Stimulated activated naive CD8-positive, alpha-beta T cell treated with anti-CD3 and anti-CD28 coated beads, Interleukin-15, amount 100 ng/mL, for 72 hours (primary cell): ENCODE results near the gene TMEM169.

Experiments used
- ATAC-seq: fragments of 150-1000 bp; cut with Tn5 transposase; 2 replicates; pipeline ENCODE4 v1.10.0; 2021; ENCODE audit warnings: mild to moderate bottlenecking, moderate library complexity
- DNase-seq, 2 donors: peaks; one replicate each; pipeline ENCODE4 v3.0.0; 2021 to 2022
- H3K27ac Mint-ChIP-seq, 2 donors: one replicate each; pipeline ENCODE4 v1.8.0; 2022; ENCODE audit warnings: mild to moderate bottlenecking in 2 of 2, mixed read lengths in 2 of 2, moderate library complexity in 2 of 2
- H3K27me3 Mint-ChIP-seq: one replicate; pipeline ENCODE4 v1.8.0; 2022; ENCODE audit warnings: mixed read lengths
- H3K4me1 Mint-ChIP-seq: one replicate; pipeline ENCODE4 v1.8.0; 2022; ENCODE audit warnings: mild to moderate bottlenecking, mixed read lengths
- H3K4me3 Mint-ChIP-seq, 2 donors: one replicate each; pipeline ENCODE4 v1.8.0; 2022; ENCODE audit warnings: mild to moderate bottlenecking in 2 of 2, mixed read lengths in 2 of 2, moderate library complexity in 1 of 2
- H3K9me3 Mint-ChIP-seq, 2 donors: one replicate each; pipeline ENCODE4 v1.8.0; 2022; ENCODE audit warnings: mixed read lengths in 2 of 2

The TMEM169 gene

DNA sequence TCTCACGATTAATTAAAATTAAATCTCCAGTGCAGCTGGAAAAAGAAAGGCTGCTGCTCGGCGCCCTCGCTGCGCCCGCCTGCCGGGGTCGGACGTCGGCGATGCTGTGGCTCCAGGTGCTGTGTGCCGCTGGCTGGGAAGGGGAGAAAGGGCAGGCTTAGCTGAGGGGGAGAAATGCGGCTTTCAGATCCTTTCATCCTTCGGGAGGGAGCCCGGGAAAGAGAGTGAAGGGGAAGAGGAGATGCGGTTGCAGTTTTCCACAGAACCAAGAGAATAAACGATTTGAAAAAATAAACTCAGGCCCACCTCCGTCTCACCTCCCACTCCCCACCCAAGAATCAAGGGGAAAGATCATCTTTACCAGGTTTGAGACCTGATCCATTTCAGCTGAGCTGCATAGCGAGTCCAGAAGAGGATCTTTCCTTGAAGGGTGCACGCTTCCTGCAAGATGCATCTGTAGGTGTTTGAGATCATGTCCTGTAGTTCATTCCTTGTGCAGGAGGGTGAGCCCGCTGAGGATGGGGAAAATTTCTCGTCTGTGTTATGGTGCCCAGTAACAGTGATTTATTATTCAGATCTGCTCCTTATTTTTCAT, 495 bp downstream of the TMEM169 start:
- Mint-ChIP-seq H3K9me3 (no peaks in the 10 kb centered on the region), H3K4me1 (peaks cover 63% of the 10 kb centered on the region), H3K4me3 (peak overlapping the region; percentile 87 to 97), H3K27me3 (no peaks in the 10 kb centered on the region), H3K27ac (peak overlapping the region; percentile 95 to 99)
- ATAC-seq (peak; percentile 29), DNase-seq (peak in 1 of 2 donors; percentile 19)

- Mint-ChIP-seq H3K9me3 (no peaks in the 10 kb centered on the region), H3K4me1 (peaks cover 63% of the 10 kb centered on the region), H3K4me3 (peak overlapping the region; percentile 87 to 97), H3K27me3 (no peaks in the 10 kb centered on the region), H3K27ac (no peak overlapping the region)
- DNase-seq (no peak), ATAC-seq (no peak)
These were observed 1.1 kb downstream of the TMEM169 start for GRCh38 chr2:216082805-216083204.

DNA sequence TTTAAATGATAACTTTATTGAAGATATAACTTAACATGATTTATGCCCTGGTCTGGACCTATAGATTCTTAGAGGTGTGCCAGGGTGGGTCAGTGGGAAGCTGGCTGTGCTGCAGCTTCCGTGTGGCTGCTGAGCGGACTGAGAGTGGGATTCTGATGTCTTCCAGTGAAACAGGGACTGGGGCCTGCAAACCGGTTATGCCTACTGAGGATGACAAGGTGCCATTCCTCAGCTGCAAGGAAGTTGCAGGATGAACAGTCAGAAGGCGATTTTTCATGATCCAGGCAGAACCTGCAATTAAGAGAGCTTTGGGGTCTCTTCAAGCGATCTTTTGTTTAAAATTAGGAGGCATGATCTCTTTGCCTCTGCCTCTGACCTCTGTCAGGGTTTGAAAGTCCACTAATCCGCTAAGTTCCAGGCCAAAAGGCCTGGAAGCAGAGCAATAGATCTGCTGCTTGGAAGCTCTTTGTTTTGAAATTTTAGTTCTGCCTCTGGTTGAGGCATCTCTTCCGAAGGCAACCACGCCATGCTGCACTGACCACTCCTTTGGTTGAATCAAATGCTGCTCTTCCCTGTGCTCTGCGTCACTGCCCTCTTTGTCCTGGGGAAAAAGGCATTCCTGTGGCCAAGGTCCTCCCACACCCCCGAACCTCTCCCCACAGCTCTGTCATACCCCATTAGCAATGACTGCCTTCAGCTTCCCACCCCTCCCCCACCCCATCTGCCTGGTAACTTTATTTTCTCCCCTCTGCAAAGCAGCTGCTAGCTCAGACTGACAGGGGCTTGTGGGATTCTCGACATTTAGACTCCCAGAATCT, 2.0 kb downstream of the TMEM169 start:
- peak overlapping the region in 1 of 2 donors; percentile 49 for H3K4me3 Mint-ChIP-seq
- peaks cover 63% of the 10 kb centered on the region for H3K4me1 Mint-ChIP-seq
- H3K27me3 Mint-ChIP-seq, result no peaks in the 10 kb centered on the region
- H3K27ac Mint-ChIP-seq, result no peak overlapping the region
- H3K9me3 Mint-ChIP-seq, result no peaks in the 10 kb centered on the region
- ATAC-seq, result no peak
- no peak for DNase-seq

GRCh38 chr2:216084547-216084946, 2.8 kb downstream of the TMEM169 start:
- ATAC-seq, result no peak
- Mint-ChIP-seq H3K27me3 (no peaks in the 10 kb centered on the region), H3K27ac (peak overlapping the region; percentile 72 to 91), H3K4me3 (peak overlapping the region; percentile 49 to 78), H3K4me1 (peaks cover 63% of the 10 kb centered on the region), H3K9me3 (no peaks in the 10 kb centered on the region)
- DNase-seq, result no peak

DNA sequence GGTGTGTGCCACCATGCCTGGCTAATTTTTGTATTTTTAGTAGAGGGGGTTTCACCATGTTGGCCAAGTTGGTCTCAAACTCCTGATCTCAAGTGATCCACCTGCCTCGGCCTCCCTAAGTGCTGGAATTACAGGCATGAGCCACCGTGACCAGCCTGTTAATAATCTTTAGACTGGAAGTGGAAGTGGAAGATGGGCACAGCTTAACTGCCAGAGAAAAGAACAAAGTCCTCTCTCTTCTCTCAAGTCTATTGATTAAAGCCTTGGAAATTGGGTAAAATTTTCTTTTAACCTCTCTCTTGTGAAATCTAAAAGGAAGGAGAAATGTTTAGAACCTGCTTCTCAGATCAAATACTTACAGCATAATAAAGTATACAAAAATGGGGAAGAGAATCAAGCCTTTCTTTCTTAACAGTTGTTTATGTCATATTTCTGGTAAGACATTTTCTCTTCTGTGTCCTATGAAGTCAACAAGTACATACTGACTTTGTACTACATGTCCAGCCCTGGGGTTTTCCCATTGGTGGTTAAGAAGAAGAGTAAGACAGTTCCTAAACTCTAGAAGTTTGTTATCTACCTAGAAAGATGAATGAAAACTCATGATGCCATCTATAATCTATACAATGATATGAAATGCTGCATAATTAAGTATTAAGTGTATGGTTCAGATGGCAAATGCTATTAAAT, 4.6 kb downstream of the TMEM169 start:
- DNase-seq (no peak), ATAC-seq (no peak)
- H3K9me3 Mint-ChIP-seq, result peaks cover 0 to 5% of the 10 kb centered on the region in 2 donors
- H3K27me3 Mint-ChIP-seq, result no peaks in the 10 kb centered on the region
- peaks cover 65% of the 10 kb centered on the region for H3K4me1 Mint-ChIP-seq
- no peak overlapping the region for H3K4me3 Mint-ChIP-seq
- H3K27ac Mint-ChIP-seq, result no peak overlapping the region

DNA sequence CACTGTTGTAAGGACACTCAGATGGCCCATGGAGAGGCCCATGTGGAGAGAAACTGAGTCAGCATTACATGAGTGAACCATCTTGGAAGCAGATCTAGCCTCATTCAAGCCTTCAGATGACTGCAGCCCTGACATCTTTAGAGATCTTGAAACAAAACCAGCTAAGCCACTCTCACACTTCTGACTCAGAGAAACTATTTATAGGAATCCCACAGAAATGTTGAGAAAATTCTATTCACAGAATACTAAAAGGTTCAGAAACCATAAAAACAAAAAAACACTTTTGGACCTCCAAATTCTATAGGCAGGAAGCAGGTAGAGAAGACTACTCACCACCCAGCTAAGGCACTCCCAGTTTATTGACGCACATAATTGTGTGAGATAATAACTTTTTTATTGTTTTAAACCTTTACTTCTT, 8.7 kb downstream of the TMEM169 start:
- no peak for DNase-seq
- H3K27me3 Mint-ChIP-seq, result no peaks in the 10 kb centered on the region
- peaks cover 0 to 5% of the 10 kb centered on the region in 2 donors for H3K9me3 Mint-ChIP-seq
- H3K4me1 Mint-ChIP-seq, result peaks cover 25% of the 10 kb centered on the region
- no peak overlapping the region for H3K27ac Mint-ChIP-seq
- peak overlapping the region in 1 of 2 donors; percentile 27 for H3K4me3 Mint-ChIP-seq
- peak; percentile 80 for ATAC-seq

- no peak overlapping the region for H3K4me3 Mint-ChIP-seq
- ATAC-seq (no peak), DNase-seq (no peak)
- H3K4me1 Mint-ChIP-seq, result peaks cover 12% of the 10 kb centered on the region
- no peak overlapping the region for H3K27ac Mint-ChIP-seq
- H3K27me3 Mint-ChIP-seq, result no peaks in the 10 kb centered on the region
- peaks cover 0 to 5% of the 10 kb centered on the region in 2 donors for H3K9me3 Mint-ChIP-seq
These were observed 10.9 kb downstream of the TMEM169 start for GRCh38 chr2:216092646-216093045.

- DNase-seq (no peak), ATAC-seq (no peak)
- no peak overlapping the region for H3K4me3 Mint-ChIP-seq
- peaks cover 10% of the 10 kb centered on the region for H3K4me1 Mint-ChIP-seq
- H3K9me3 Mint-ChIP-seq, result peaks cover 0 to 5% of the 10 kb centered on the region in 2 donors
- H3K27ac Mint-ChIP-seq, result no peak overlapping the region
- no peaks in the 10 kb centered on the region for H3K27me3 Mint-ChIP-seq
These were observed 13.0 kb downstream of the TMEM169 start for GRCh38 chr2:216094701-216095100.

DNA sequence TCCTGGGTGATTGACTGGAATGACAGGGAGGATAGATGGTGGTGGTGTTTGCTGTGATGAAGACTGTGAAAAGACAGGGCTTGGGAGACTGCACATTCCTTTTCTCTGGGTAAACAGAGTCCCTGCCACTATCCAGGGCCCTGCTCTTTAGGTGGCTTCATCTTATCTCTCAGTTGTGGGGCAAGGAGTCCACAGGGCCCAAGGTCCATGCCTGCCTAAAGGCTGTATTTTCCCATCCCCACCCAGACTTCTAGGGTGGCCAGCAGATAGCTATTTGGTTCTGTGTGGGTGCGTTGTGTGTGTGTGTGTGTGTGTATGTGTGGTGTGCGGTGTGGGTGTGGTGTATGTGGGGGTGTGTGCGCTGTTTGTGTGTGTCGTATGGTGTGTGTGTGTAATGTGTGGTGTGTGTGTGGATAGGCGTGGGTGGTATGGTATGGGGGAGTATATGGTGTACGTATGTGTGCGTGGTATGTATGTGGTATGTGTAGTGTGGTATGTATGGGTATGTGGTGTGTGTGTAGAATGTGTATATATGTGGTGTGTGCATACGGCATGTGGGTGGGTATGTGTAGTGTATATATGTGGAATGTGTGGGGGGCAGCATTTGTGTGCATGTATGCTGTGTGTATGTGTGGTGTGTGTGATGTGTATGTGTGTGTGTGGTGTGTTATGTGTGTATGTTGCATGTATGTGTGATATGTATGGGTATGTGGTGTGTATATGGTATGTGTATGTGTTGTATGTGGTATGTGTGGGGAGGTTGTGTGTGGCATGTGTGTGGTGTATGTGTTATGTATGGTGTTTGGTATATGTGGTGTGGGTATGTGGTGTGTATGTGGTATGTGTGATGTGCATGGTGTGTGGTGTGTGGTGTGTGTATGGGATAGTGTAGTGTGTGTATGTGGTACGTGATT, 17.0 kb downstream of the TMEM169 start:
- DNase-seq, result no peak
- no peaks in the 10 kb centered on the region for H3K27me3 Mint-ChIP-seq
- no peaks in the 10 kb centered on the region for H3K9me3 Mint-ChIP-seq
- no peak overlapping the region for H3K4me3 Mint-ChIP-seq
- no peaks in the 10 kb centered on the region for H3K4me1 Mint-ChIP-seq
- H3K27ac Mint-ChIP-seq, result no peak overlapping the region
- no peak for ATAC-seq

DNA sequence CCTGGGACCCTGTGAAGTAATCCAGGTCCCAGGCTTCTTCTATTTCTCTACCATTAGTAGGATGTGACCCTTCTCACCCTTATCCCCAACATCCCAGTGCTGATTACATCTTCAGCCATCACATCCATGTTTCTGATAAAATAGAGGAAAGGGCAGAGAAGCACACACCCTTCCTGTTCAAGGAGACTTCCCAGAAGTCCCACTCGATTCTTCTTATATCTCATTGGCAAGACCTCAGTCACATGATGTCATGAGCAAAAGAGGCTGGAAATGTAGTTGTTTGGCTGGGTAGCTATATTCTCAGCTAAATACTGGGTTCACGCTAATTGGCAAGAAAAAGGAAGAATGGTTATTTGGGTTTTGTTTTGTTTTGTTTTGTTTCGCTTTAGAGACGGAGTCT, 19.4 kb downstream of the TMEM169 start:
- ATAC-seq (no peak), DNase-seq (no peak)
- Mint-ChIP-seq H3K4me3 (no peak overlapping the region), H3K9me3 (no peaks in the 10 kb centered on the region), H3K27ac (no peak overlapping the region), H3K4me1 (peaks cover 4% of the 10 kb centered on the region), H3K27me3 (no peaks in the 10 kb centered on the region)

DNA sequence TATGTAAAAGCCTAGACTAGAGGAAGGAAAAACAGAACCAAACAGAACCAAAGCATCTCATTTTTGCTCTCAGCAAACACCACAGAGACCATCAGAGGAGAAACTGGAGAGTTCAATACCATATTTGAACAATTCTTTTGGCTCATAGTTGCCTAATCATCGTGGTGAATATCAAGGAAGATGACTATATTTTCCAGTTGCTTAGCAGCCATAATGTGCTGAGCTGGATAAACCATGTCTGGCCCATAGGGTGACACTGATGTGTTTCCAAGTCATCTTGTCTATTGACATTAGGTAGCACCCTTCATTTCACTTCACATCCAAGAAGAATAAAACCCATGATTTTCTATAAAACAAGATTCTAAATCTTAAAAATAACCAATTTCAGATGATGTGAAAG, 21.5 kb downstream of the TMEM169 start:
- H3K27ac Mint-ChIP-seq, result no peak overlapping the region
- H3K9me3 Mint-ChIP-seq, result no peaks in the 10 kb centered on the region
- DNase-seq (no peak), ATAC-seq (no peak)
- H3K27me3 Mint-ChIP-seq, result no peaks in the 10 kb centered on the region
- peaks cover 12% of the 10 kb centered on the region for H3K4me1 Mint-ChIP-seq
- H3K4me3 Mint-ChIP-seq, result no peak overlapping the region

- H3K27me3 Mint-ChIP-seq, result no peaks in the 10 kb centered on the region
- H3K9me3 Mint-ChIP-seq, result no peaks in the 10 kb centered on the region
- H3K27ac Mint-ChIP-seq, result no peak overlapping the region
- no peak overlapping the region for H3K4me3 Mint-ChIP-seq
- ATAC-seq (no peak), DNase-seq (no peak)
- H3K4me1 Mint-ChIP-seq, result peaks cover 19% of the 10 kb centered on the region
These were observed 23.0 kb downstream of the TMEM169 start for GRCh38 chr2:216104691-216105090.

DNA sequence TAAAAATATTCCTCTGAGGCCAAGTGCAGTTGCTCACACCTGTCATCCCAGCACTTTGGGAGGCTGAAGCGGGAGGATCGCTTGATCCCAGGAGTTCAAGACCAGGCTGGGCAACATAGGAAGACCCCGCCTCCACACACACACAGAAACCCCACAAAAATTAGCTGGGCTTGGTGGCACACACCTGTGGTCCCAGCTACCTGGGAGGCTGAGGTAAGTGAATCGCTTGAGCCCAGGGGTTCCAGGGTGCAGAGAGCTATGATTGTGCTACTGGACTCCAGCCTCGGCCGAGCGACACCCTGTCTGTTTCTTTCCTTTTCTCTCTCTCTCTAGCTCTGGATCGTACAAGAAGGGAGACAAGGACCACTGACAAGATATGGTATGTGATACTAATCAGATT, 25.6 kb downstream of the TMEM169 start:
- ATAC-seq, result no peak
- H3K9me3 Mint-ChIP-seq, result no peaks in the 10 kb centered on the region
- H3K27ac Mint-ChIP-seq, result no peak overlapping the region
- no peak for DNase-seq
- H3K4me3 Mint-ChIP-seq, result no peak overlapping the region
- H3K27me3 Mint-ChIP-seq, result no peaks in the 10 kb centered on the region
- peaks cover 36% of the 10 kb centered on the region for H3K4me1 Mint-ChIP-seq

- no peak overlapping the region for H3K27ac Mint-ChIP-seq
- no peaks in the 10 kb centered on the region for H3K9me3 Mint-ChIP-seq
- no peak overlapping the region for H3K4me3 Mint-ChIP-seq
- H3K4me1 Mint-ChIP-seq, result peaks cover 41% of the 10 kb centered on the region
- no peak for ATAC-seq
- no peak for DNase-seq
- H3K27me3 Mint-ChIP-seq, result no peaks in the 10 kb centered on the region
These were observed 26.0 kb downstream of the TMEM169 start for GRCh38 chr2:216107760-216108159.

DNA sequence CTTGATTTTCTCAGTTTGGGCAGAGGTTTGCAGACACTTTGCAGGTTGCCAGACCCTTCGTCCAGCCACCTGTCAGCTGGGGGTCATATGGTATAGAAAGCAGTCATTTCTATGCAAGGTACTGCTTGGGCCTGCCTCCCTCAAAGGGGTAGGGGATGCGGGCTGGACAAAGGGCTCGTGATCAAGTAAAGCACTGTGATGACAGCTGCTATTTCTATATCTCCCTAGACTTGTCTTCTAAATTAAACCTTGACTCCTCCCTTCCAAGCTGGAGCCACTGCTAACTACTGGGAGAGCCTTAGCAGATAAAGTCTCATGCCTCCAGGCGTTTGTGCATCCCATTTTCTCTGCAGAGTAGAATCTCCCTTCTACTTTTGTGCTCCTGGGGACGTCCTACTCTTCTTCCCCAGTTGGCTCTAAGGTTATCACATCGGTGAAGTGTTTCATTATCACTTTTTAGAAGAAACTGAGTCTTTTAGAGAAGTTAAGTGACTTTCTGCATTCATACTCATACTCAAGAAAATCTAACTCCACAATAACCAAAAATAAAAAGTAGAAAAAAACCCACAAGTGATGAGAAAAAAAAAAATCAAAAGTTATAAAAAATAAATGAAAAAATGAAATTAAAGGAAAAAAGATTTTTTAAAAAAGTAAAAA, 26.7 kb downstream of the TMEM169 start:
- Mint-ChIP-seq H3K27me3 (no peaks in the 10 kb centered on the region), H3K9me3 (no peaks in the 10 kb centered on the region), H3K27ac (peak overlapping the region; percentile 99 to 100), H3K4me3 (peak overlapping the region; percentile 99 to 100), H3K4me1 (peaks cover 48% of the 10 kb centered on the region)
- no peak for DNase-seq
- no peak for ATAC-seq
